ENCODE measurements around the gene GOLGA8M.
"Not testable (repeated sequence)": the region's sequence is repeated elsewhere in the genome, so short reads cannot be mapped to it uniquely, and the experiment has no call there.

The GOLGA8M gene

DNA sequence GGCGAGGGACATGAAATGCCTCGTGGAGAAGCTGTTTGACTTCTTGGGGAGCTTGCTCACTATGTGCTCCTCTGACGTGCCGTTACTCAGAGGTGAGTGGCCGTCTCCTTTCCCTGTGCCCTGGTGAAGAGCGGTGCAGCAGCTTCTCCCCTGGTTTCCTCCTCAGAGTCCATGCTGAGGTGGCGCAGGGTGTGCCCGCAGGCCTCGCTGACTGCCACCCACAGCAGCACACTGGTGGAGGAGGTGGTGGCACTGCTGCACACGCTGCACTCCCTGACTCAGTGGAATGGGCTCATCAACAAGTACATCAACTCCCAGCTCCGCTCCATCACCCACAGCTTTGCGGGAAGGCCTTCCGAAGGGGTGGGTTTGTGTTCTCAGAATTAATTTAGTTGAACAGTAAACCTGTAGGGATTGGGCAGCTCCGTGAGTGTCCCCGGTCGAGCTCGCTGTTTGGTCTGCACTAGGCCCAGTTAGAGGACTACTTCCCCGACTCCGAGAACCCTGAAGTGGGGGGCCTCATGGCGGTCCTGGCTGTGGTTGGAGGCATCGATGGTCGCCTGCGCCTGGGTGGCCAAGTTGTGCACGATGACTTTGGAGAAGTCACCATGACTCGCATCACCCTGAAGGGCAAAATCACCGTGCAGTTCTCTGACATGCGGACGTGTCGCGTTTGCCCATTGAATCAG lies 56.7 kb downstream of the GOLGA8M start:
- not testable (repeated sequence) for H3K9ac ChIP-seq (ENCODE audit: low read length); H3K36me3 ChIP-seq (ENCODE audit: control insufficient read depth, low read depth, low read length); H3K27me3 ChIP-seq (ENCODE audit: control insufficient read depth, insufficient read depth, low read length); H3K4me1 ChIP-seq (ENCODE audit: control insufficient read depth, low read depth, low read length); H3K4me3 ChIP-seq (ENCODE audit: low read length); H3K27ac ChIP-seq (ENCODE audit: low read length); H3K9me3 ChIP-seq (ENCODE audit: control insufficient read depth, low read depth, low read length)

DNA sequence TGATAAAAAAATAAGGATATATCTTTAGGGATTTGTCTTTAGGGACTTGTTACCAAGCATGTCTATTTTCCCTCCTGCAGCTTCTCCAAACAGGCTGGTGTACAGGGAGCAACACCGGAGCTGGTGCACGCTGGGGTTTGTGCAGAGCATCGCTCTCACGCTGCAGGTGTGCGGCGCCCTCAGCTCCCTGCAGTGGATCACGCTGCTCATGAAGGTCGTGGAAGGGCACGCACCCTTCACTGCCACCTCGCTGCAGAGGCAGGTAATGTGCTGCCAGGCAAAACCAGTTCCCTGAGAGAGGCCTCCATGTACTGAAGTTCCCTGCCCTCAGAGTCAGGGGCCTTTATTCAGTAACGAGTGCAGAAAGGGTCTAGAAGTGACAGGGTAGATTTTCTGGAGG lies 58.0 kb downstream of the GOLGA8M start:
- not testable (repeated sequence) for H3K9ac ChIP-seq (ENCODE audit: low read length); H3K4me1 ChIP-seq (ENCODE audit: control insufficient read depth, low read depth, low read length); H3K27me3 ChIP-seq (ENCODE audit: control insufficient read depth, insufficient read depth, low read length); H3K4me3 ChIP-seq (ENCODE audit: low read length); H3K27ac ChIP-seq (ENCODE audit: low read length); H3K9me3 ChIP-seq (ENCODE audit: control insufficient read depth, low read depth, low read length); H3K36me3 ChIP-seq (ENCODE audit: control insufficient read depth, low read depth, low read length)

DNA sequence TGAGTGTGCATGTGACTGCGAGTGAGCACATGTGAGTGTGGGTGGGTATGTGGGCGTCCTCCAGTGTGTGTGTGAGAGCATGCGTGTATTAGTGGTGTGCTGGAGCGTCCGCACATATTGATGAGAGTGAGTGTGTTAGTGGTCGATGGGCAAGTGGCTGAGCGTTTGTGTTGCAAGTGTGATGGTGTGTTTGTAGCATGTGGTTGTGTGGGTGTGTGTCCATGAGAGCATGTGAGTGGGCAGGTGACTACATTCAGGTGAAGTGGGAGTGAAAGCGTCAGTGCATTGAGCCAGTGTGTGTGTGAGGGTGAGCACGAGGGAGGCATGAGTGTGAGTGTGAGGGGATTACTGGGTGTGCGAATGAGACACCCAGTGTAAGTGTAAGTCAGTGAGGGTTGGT lies 59.7 kb downstream of the GOLGA8M start:
- not testable (repeated sequence) for H3K9me3 ChIP-seq (ENCODE audit: control insufficient read depth, low read depth, low read length); H3K27ac ChIP-seq (ENCODE audit: low read length); H3K27me3 ChIP-seq (ENCODE audit: control insufficient read depth, insufficient read depth, low read length); H3K4me1 ChIP-seq (ENCODE audit: control insufficient read depth, low read depth, low read length); H3K9ac ChIP-seq (ENCODE audit: low read length); H3K36me3 ChIP-seq (ENCODE audit: control insufficient read depth, low read depth, low read length); H3K4me3 ChIP-seq (ENCODE audit: low read length)
